Measurements from ENCODE around the gene DMC1. TPM values are rescaled to one million over a fixed set of nuclear protein-coding genes. Genes with fewer than 3 reads are reported as not detected.
A peak's percentile ranks its signal among the peaks of the same experiment; 100 is the strongest.

The DMC1 gene
- total RNA-seq, 1 experiment from 2014 or later: 4.4 TPM

GRCh38 chr22:38481162-38481870, 88.7 kb downstream of the DMC1 start:
- H3K9me3 Mint-ChIP-seq (ENCODE audit: low read depth, unreplicated experiment): no peaks in the 10 kb centered on the region
- H3K36me3 Mint-ChIP-seq (ENCODE audit: insufficient read depth, unreplicated experiment): peaks cover 100% of the 10 kb centered on the region
- H3K4me3 Mint-ChIP-seq (ENCODE audit: low read depth, unreplicated experiment): no peak overlapping the region
- intact Hi-C loops (cut with micrococcal nuclease; ENCODE audit: unreplicated experiment): no loop called here
- DNase-seq: no peak
- H3K27me3 Mint-ChIP-seq (ENCODE audit: unreplicated experiment): no peaks in the 10 kb centered on the region
- TF ChIP-seq CTCF (IDR thresholded peaks at IDR 0.05; ENCODE audit: unreplicated experiment): no peak
- CTCF ChIA-PET: no interaction called here
- peak overlapping the region; percentile 12 for H3K27ac Mint-ChIP-seq (ENCODE audit: unreplicated experiment)
- no TSS peak for BruUV-seq (replicated peaks)
- no peaks in the 10 kb centered on the region for H3K4me1 Mint-ChIP-seq (ENCODE audit: low read depth, unreplicated experiment)

GRCh38 chr22:38479096-38479837, 90.7 kb downstream of the DMC1 start:
- Mint-ChIP-seq H3K4me3 (ENCODE audit: low read depth, unreplicated experiment) (no peak overlapping the region), H3K27me3 (ENCODE audit: unreplicated experiment) (no peaks in the 10 kb centered on the region), H3K36me3 (ENCODE audit: insufficient read depth, unreplicated experiment) (peaks cover 79% of the 10 kb centered on the region), H3K4me1 (ENCODE audit: low read depth, unreplicated experiment) (no peaks in the 10 kb centered on the region), H3K27ac (ENCODE audit: unreplicated experiment) (no peak overlapping the region), H3K9me3 (ENCODE audit: low read depth, unreplicated experiment) (no peaks in the 10 kb centered on the region)
- no peak for TF ChIP-seq CTCF (IDR thresholded peaks at IDR 0.05; ENCODE audit: unreplicated experiment)
- intact Hi-C loops (cut with micrococcal nuclease; ENCODE audit: unreplicated experiment): no loop called here
- TSS peak; percentile 6 for BruUV-seq (replicated peaks)
- DNase-seq: no peak
- CTCF ChIA-PET: no interaction called here

DNA sequence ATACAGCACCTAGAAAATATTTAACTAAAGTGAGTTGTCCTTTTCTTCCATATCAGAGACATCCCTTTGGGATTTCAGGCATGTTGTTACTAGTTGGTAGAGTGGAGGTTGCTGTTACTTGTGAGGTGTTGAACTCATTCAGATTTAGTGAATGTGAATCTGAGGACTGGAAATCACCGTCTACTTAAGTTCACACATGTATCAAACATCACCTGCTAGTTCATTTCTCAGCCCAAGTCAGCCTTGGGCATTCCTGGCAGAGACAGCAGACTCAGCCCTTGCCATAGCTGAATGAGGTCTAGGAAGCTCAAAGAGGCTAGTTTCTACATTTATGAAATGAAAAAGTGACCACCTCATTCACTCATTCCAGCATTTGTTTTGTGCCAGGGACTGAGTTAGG, 92.4 kb downstream of the DMC1 start:
- CTCF ChIA-PET: interaction anchor here (0.7 kb wide), 1 partner anchor 424 kb away, joined by 3 read pairs; no protein-coding TSS in a partner anchor
- no TSS peak for BruUV-seq (replicated peaks)
- no peak for TF ChIP-seq CTCF (IDR thresholded peaks at IDR 0.05; ENCODE audit: unreplicated experiment)
- no peak for DNase-seq
- Mint-ChIP-seq H3K27ac (ENCODE audit: unreplicated experiment) (peak overlapping the region; percentile 71), H3K9me3 (ENCODE audit: low read depth, unreplicated experiment) (no peaks in the 10 kb centered on the region), H3K4me3 (ENCODE audit: low read depth, unreplicated experiment) (no peak overlapping the region), H3K36me3 (ENCODE audit: insufficient read depth, unreplicated experiment) (peaks cover 63% of the 10 kb centered on the region), H3K4me1 (ENCODE audit: low read depth, unreplicated experiment) (no peaks in the 10 kb centered on the region), H3K27me3 (ENCODE audit: unreplicated experiment) (no peaks in the 10 kb centered on the region)
- intact Hi-C loops (cut with micrococcal nuclease; ENCODE audit: unreplicated experiment): no loop called here

- CTCF ChIA-PET: no interaction called here
- intact Hi-C loops (cut with micrococcal nuclease; ENCODE audit: unreplicated experiment): no loop called here
- peaks cover 28% of the 10 kb centered on the region for H3K36me3 Mint-ChIP-seq (ENCODE audit: insufficient read depth, unreplicated experiment)
- no peak for TF ChIP-seq CTCF (IDR thresholded peaks at IDR 0.05; ENCODE audit: unreplicated experiment)
- no peak overlapping the region for H3K27ac Mint-ChIP-seq (ENCODE audit: unreplicated experiment)
- H3K9me3 Mint-ChIP-seq (ENCODE audit: low read depth, unreplicated experiment): no peaks in the 10 kb centered on the region
- H3K4me3 Mint-ChIP-seq (ENCODE audit: low read depth, unreplicated experiment): no peak overlapping the region
- no peaks in the 10 kb centered on the region for H3K27me3 Mint-ChIP-seq (ENCODE audit: unreplicated experiment)
- no peak for DNase-seq
- BruUV-seq (replicated peaks): no TSS peak
- H3K4me1 Mint-ChIP-seq (ENCODE audit: low read depth, unreplicated experiment): no peaks in the 10 kb centered on the region
Measured at GRCh38 chr22:38474003-38474607, 95.9 kb downstream of the DMC1 start.
